PC-9 (cell line): ENCODE results near the gene DLG3.

ENCODE experiments used
- EZH2 ChIP-seq: fragments of 200-600 bp; sonication (generic); IDR thresholded peaks from 2 replicates; pipeline ENCODE4 v1.8.0; 2017; ENCODE audit warnings: antibody characterized with exemption, low read depth
- TF ChIP-seq, protein P1 (sequence below): fragments of 200-600 bp; sonication (generic); conservative IDR thresholded peaks from 2 replicates; pipeline ENCODE4 v1.6.1; 2017; ENCODE audit warnings: mixed run types, antibody characterized with exemption, mild to moderate bottlenecking, moderate library complexity

DNA sequence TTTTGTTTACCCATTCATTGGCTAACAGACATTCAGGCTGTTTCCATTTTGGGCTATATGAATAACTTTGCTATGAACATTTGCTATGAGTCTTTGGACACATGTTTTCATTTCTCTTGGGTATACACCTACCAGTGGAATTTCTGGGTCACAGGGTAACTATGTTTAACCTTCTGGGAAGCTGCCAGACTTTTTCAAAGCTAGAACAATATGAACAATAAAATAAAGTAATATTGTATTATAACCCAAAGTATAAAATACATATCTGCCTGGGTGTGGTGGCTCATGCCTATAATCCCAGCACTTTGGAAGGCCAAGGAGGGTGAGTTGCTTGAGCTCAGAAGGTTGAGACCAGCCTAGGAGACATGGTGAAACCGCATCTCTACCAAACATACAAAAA lies 90.6 kb downstream of the DLG3 start:
- TF ChIP-seq, protein P1, sequence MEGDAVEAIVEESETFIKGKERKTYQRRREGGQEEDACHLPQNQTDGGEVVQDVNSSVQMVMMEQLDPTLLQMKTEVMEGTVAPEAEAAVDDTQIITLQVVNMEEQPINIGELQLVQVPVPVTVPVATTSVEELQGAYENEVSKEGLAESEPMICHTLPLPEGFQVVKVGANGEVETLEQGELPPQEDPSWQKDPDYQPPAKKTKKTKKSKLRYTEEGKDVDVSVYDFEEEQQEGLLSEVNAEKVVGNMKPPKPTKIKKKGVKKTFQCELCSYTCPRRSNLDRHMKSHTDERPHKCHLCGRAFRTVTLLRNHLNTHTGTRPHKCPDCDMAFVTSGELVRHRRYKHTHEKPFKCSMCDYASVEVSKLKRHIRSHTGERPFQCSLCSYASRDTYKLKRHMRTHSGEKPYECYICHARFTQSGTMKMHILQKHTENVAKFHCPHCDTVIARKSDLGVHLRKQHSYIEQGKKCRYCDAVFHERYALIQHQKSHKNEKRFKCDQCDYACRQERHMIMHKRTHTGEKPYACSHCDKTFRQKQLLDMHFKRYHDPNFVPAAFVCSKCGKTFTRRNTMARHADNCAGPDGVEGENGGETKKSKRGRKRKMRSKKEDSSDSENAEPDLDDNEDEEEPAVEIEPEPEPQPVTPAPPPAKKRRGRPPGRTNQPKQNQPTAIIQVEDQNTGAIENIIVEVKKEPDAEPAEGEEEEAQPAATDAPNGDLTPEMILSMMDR: no peak
- TF ChIP-seq EZH2: no peak
